GM13977 (cell line): ENCODE data around the gene PI16.

ENCODE experiments used
- DNase-seq: peaks from one replicate; pipeline ENCODE4 v3.0.0; 2012; ENCODE audit warnings: low spot score
- CTCF ChIP-seq: IDR thresholded peaks from 2 replicates; pipeline ENCODE4 v1.5.1; 2012; ENCODE audit warnings: mild to moderate bottlenecking, control low read depth; ENCODE audit not compliant: insufficient read depth; ENCODE audit errors: extremely low read depth, missing control alignments
- in situ Hi-C: fragments of 300-500 bp; cut with MboI; formaldehyde crosslinking; loops from one replicate; pipeline ENCODE4 v1.12.0; 2022; ENCODE audit warnings: low sequenced_read_pairs, low pct_unique_long_range_greater_than_20kb, mixed read lengths, inconsistent platforms; ENCODE audit not compliant: unreplicated experiment

Gene PI16

GRCh38 chr6:36920546-36920945 is 34.0 kb upstream of the PI16 start:
- in situ Hi-C loops: no loop called here
- TF ChIP-seq CTCF: no peak

GRCh38 chr6:36924131-36924530 is 30.4 kb upstream of the PI16 start:
- TF ChIP-seq CTCF: no peak
- DNase-seq: no peak
- in situ Hi-C loops: no loop called here

More at GRCh38 chr6:36920546-36920945, 34.0 kb upstream of the PI16 start:
- no peak for DNase-seq

- TF ChIP-seq CTCF: no peak
- in situ Hi-C loops: no loop called here
- no peak for DNase-seq
These were observed 29.7 kb upstream of the PI16 start for GRCh38 chr6:36924778-36925374.

- in situ Hi-C loops: no loop called here
- DNase-seq: no peak
- no peak for TF ChIP-seq CTCF
These were observed 28.7 kb upstream of the PI16 start for GRCh38 chr6:36925809-36926208.

GRCh38 chr6:36926708-36927513 is 27.6 kb upstream of the PI16 start:
- in situ Hi-C loops: no loop called here

More at GRCh38 chr6:36926708-36927513, 27.6 kb upstream of the PI16 start:
- no peak for DNase-seq
- no peak for TF ChIP-seq CTCF
